A549 (cell line): ENCODE results near the gene DDX10.

Experiments used
- POLR2A ChIP-seq: IDR thresholded peaks from 2 replicates; pipeline ENCODE4 v1.6.1; 2012; ENCODE audit warnings: mild to moderate bottlenecking, low read length
- RAD21 ChIP-seq, 2 experiments: fragments of >200 bp in 1 of 2; sonication (Bioruptor Twin) in 1 of 2; formaldehyde crosslinking in 1 of 2; IDR thresholded peaks in 1 of 2; conservative IDR thresholded peaks in 1 of 2; 2 replicates in 1 of 2; 3 replicates in 1 of 2; pipeline ENCODE4 v1.6.1; 2012 to 2018; ENCODE audit warnings: inconsistent platforms in 1 of 2
- RCOR1 ChIP-seq: fragments of 150-350 bp; IDR thresholded peaks from 2 replicates; pipeline ENCODE4 v1.6.1; 2014; ENCODE audit warnings: antibody characterized with exemption, low read length, low read depth
- ZFP36 ChIP-seq: fragments of 450-650 bp; IDR thresholded peaks from 2 replicates; pipeline ENCODE4 v1.6.1; 2014; ENCODE audit warnings: borderline replicate concordance; ENCODE audit not compliant: partially characterized antibody
- TF ChIP-seq, protein P1 (sequence below): IDR thresholded peaks from 2 replicates; pipeline ENCODE4 v1.6.1; 2012
- TF ChIP-seq, protein P2 (sequence below): fragments of >200 bp; sonication (Bioruptor Twin); formaldehyde crosslinking; IDR thresholded peaks from 3 replicates; pipeline ENCODE4 v1.5.1; 2016
- TF ChIP-seq, protein P3 (sequence below): fragments of 250-450 bp; sonication (Bioruptor Pico); IDR thresholded peaks from 2 replicates; pipeline ENCODE4 v1.5.0; 2020; ENCODE audit warnings: low read depth, mild to moderate bottlenecking, moderate library complexity
- TF ChIP-seq, protein P4 (sequence below): fragments of >200 bp; sonication (Bioruptor Twin); formaldehyde crosslinking; IDR thresholded peaks from 3 replicates; pipeline ENCODE4 v1.6.1; 2016

DNA sequence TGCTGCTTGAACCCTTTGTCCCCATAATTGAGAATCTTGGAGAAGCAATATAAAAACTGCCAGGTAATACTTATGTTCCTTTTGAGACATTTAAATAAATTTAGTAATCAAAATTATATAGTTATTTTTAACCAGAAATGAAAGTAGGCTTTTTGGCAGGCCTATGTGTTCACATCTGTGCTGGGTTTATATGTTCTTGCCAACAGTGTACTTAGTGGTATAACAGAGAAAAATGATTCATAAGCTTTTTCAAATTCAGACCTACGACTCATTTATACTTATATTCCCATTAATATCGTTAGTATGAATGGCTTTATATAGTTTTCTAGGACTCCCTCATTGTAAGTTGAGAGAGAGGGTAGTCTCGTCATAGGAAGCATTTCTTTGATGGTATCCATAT, 79.0 kb downstream of the DDX10 start:
- TF ChIP-seq, protein P1, sequence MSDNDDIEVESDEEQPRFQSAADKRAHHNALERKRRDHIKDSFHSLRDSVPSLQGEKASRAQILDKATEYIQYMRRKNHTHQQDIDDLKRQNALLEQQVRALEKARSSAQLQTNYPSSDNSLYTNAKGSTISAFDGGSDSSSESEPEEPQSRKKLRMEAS, result no peak
- TF ChIP-seq, protein P2, sequence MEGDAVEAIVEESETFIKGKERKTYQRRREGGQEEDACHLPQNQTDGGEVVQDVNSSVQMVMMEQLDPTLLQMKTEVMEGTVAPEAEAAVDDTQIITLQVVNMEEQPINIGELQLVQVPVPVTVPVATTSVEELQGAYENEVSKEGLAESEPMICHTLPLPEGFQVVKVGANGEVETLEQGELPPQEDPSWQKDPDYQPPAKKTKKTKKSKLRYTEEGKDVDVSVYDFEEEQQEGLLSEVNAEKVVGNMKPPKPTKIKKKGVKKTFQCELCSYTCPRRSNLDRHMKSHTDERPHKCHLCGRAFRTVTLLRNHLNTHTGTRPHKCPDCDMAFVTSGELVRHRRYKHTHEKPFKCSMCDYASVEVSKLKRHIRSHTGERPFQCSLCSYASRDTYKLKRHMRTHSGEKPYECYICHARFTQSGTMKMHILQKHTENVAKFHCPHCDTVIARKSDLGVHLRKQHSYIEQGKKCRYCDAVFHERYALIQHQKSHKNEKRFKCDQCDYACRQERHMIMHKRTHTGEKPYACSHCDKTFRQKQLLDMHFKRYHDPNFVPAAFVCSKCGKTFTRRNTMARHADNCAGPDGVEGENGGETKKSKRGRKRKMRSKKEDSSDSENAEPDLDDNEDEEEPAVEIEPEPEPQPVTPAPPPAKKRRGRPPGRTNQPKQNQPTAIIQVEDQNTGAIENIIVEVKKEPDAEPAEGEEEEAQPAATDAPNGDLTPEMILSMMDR, result no peak
- TF ChIP-seq RAD21 (conservative IDR thresholded peaks at IDR 0.05 in 1 of 2, IDR thresholded peaks at IDR 0.05 in 1 of 2) (no peak), POLR2A (no peak), ZFP36 (no peak), RCOR1 (no peak)
- TF ChIP-seq, protein P3, sequence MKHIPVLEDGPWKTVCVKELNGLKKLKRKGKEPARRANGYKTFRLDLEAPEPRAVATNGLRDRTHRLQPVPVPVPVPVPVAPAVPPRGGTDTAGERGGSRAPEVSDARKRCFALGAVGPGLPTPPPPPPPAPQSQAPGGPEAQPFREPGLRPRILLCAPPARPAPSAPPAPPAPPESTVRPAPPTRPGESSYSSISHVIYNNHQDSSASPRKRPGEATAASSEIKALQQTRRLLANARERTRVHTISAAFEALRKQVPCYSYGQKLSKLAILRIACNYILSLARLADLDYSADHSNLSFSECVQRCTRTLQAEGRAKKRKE (CRISPR knock-in tag), result no peak
- TF ChIP-seq, protein P4, sequence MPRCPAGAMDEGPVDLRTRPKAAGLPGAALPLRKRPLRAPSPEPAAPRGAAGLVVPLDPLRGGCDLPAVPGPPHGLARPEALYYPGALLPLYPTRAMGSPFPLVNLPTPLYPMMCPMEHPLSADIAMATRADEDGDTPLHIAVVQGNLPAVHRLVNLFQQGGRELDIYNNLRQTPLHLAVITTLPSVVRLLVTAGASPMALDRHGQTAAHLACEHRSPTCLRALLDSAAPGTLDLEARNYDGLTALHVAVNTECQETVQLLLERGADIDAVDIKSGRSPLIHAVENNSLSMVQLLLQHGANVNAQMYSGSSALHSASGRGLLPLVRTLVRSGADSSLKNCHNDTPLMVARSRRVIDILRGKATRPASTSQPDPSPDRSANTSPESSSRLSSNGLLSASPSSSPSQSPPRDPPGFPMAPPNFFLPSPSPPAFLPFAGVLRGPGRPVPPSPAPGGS, result no peak
